Neuronal stem cell (in vitro differentiated cells): ENCODE measurements around the gene TBPL1. TPM values are rescaled to one million over a fixed set of nuclear protein-coding genes. Genes with fewer than 3 reads are reported as not detected.

Experiments used
- DNase-seq: peaks from one replicate; pipeline ENCODE4 v3.0.0-alpha.2; 2013; ENCODE audit warnings: low spot score
- H2AFZ ChIP-seq: one replicate; pipeline ENCODE4 v1.6.1; 2013; ENCODE audit warnings: mild to moderate bottlenecking, low read length, inconsistent platforms
- H2AK5ac ChIP-seq: 2 replicates; pipeline ENCODE4 v1.6.1; 2013; ENCODE audit warnings: low read depth, mild to moderate bottlenecking, inconsistent platforms, low read length, moderate library complexity, mixed read lengths
- H2BK120ac ChIP-seq: 2 replicates; pipeline ENCODE4 v1.6.1; 2013; ENCODE audit warnings: low read depth, mild to moderate bottlenecking, inconsistent platforms, low read length, moderate library complexity, mixed read lengths
- H2BK12ac ChIP-seq: one replicate; pipeline ENCODE4 v1.6.1; 2013; ENCODE audit warnings: low read length, inconsistent platforms
- H2BK15ac ChIP-seq: 2 replicates; pipeline ENCODE4 v1.6.1; 2013; ENCODE audit warnings: mild to moderate bottlenecking, low read length, inconsistent platforms, mixed read lengths
- H2BK5ac ChIP-seq: one replicate; pipeline ENCODE4 v1.6.1; 2013; ENCODE audit warnings: inconsistent platforms, mild to moderate bottlenecking, low read length, moderate library complexity
- H3K14ac ChIP-seq: one replicate; pipeline ENCODE4 v1.6.1; 2013; ENCODE audit warnings: low read length, inconsistent platforms
- H3K18ac ChIP-seq: 2 replicates; pipeline ENCODE4 v1.6.1; 2013; ENCODE audit warnings: low read length, inconsistent platforms
- H3K23ac ChIP-seq: 2 replicates; pipeline ENCODE4 v1.6.1; 2013; ENCODE audit warnings: low read depth, mild to moderate bottlenecking, mixed read lengths, low read length, inconsistent platforms; ENCODE audit not compliant: poor library complexity
- H3K27ac ChIP-seq: replicated peaks from 3 replicates; pipeline ENCODE4 v1.5.1; 2013; ENCODE audit warnings: low read length, inconsistent platforms
- H3K27me3 ChIP-seq, 3 experiments: 2 replicates each; pipeline ENCODE4 v1.6.1; 2013; ENCODE audit warnings: low read length in 3 of 3, mild to moderate bottlenecking in 2 of 3, inconsistent platforms in 1 of 3, low read depth in 1 of 3, mixed read lengths in 1 of 3, moderate library complexity in 1 of 3; ENCODE audit not compliant: control insufficient read depth in 3 of 3, insufficient read depth in 3 of 3
- H3K36me3 ChIP-seq, 2 donors: replicated peaks in 1 of 2; 2 replicates each; pipeline ENCODE4 v1.6.1; 2013; ENCODE audit warnings: low read length in 2 of 2; ENCODE audit not compliant: control insufficient read depth in 2 of 2, insufficient read depth in 2 of 2
- H3K4ac ChIP-seq: 2 replicates; pipeline ENCODE4 v1.6.1; 2013; ENCODE audit warnings: inconsistent platforms, mild to moderate bottlenecking, low read length, moderate library complexity
- H3K4me1 ChIP-seq, 2 donors: 1 replicate in 1 of 2; 2 replicates in 1 of 2; pipeline ENCODE4 v1.6.1; 2013; ENCODE audit warnings: low read length in 2 of 2, low read depth in 1 of 2; ENCODE audit not compliant: control insufficient read depth in 2 of 2, insufficient read depth in 1 of 2
- H3K4me2 ChIP-seq: one replicate; pipeline ENCODE4 v1.6.1; 2013; ENCODE audit warnings: mild to moderate bottlenecking, low read length, inconsistent platforms; ENCODE audit not compliant: insufficient read depth, poor library complexity, severe bottlenecking
- H3K4me3 ChIP-seq, 2 donors: 2 replicates each; pipeline ENCODE4 v1.5.1; 2013; ENCODE audit warnings: low read length in 2 of 2, mild to moderate bottlenecking in 2 of 2, inconsistent platforms in 1 of 2, moderate library complexity in 1 of 2
- H3K79me1 ChIP-seq: one replicate; pipeline ENCODE4 v1.6.1; 2013; ENCODE audit warnings: low read depth, mild to moderate bottlenecking, inconsistent platforms, low read length, moderate library complexity
- H3K9ac ChIP-seq: one replicate; pipeline ENCODE4 v1.6.1; 2013; ENCODE audit warnings: mild to moderate bottlenecking, low read depth, low read length, inconsistent platforms; ENCODE audit not compliant: poor library complexity
- H3K9me3 ChIP-seq, 2 donors: replicated peaks in 1 of 2; 2 replicates each; pipeline versions ENCODE3 to v1.6.1; 2013; ENCODE audit warnings: low read length in 2 of 2, mild to moderate bottlenecking in 2 of 2, inconsistent platforms in 1 of 2, low read depth in 1 of 2, mixed read lengths in 1 of 2, moderate library complexity in 1 of 2; ENCODE audit not compliant: control insufficient read depth in 2 of 2, insufficient read depth in 1 of 2
- H4K8ac ChIP-seq: one replicate; pipeline ENCODE4 v1.6.1; 2013; ENCODE audit warnings: low read depth, mild to moderate bottlenecking, inconsistent platforms, low read length, moderate library complexity
- H4K91ac ChIP-seq: one replicate; pipeline ENCODE4 v1.6.1; 2013; ENCODE audit warnings: low read length, low read depth, mild to moderate bottlenecking, inconsistent platforms; ENCODE audit not compliant: poor library complexity
- WGBS, 2 donors: extraction: QIAGEN DNeasy Blood & Tissue Kit; methylation state at CpG; one replicate each; pipeline ENCODE4 v1.1.7; 2013; ENCODE audit warnings: missing lambda C conversion rate in 2 of 2, mixed read lengths in 1 of 2; ENCODE audit not compliant: insufficient read length in 2 of 2, insufficient replicate concordance in 1 of 2; ENCODE audit errors: extremely low coverage in 2 of 2; 5-methylcytosine and 5-hydroxymethylcytosine counted together
- polyA plus RNA-seq, 2 experiments: library from polyadenylated mRNA; stranded (reverse); fragments of 200-250 nt; gene quantifications; one replicate each; pipeline ENCODE4 v1.2.3, GENCODE V29; 2013

Gene TBPL1
- polyA plus RNA-seq (2013, experiment 1 of 2) = 99.0 TPM
- polyA plus RNA-seq (2013, experiment 2 of 2) = 103 TPM

GRCh38 chr6:133952815-133953633, at the start of gene TBPL1:
Gene TBPL1, plus strand, starts transcription at chr6:133953224. Its CDS starts 26,902 bp downstream, at chr6:133980126.
- Histone ChIP-seq H2BK15ac (no peak within 1 kb of the TSS), H3K4me3 (peak within 1 kb of the TSS; percentile 57 to 95), H2BK5ac (peak within 1 kb of the TSS; percentile 14), H2AK5ac (peak within 1 kb of the TSS; percentile 29), H3K18ac (peak within 1 kb of the TSS; percentile 93), H3K9me3 (no peaks in the 10 kb centered on the region), H4K91ac (no peak within 1 kb of the TSS), H3K79me1 (no peaks in the 10 kb centered on the region), H3K14ac (peak within 1 kb of the TSS; percentile 96), H3K36me3 (no peaks in the 10 kb centered on the region), H2BK120ac (no peak within 1 kb of the TSS), H3K9ac (peak within 1 kb of the TSS; percentile 98), H2BK12ac (no peak within 1 kb of the TSS), H2AFZ (peak within 1 kb of the TSS; percentile 81), H4K8ac (no peak within 1 kb of the TSS), H3K27me3 (peaks cover 0 to 3% (median 0%) of the 10 kb centered on the region in 3 experiments), H3K4me2 (peak within 1 kb of the TSS; percentile 90), H3K4ac (no peak within 1 kb of the TSS), H3K27ac (peak within 1 kb of the TSS; percentile 85), H3K23ac (peak within 1 kb of the TSS; percentile 48), H3K4me1 (peaks cover 3 to 17% of the 10 kb centered on the region in 2 donors)
- peak; percentile 96 for DNase-seq
- no CpG with 5 or more reads among the region's 64 CpGs for WGBS, 2 donors

- WGBS, 2 donors = no CpG with 5 or more reads among the region's 2 CpGs
- no peak overlapping the region for H3K14ac ChIP-seq
- no peaks in the 10 kb centered on the region for H3K9me3 ChIP-seq
- no peaks in the 10 kb centered on the region for H3K4me1 ChIP-seq
- no peak overlapping the region for H3K18ac ChIP-seq
- DNase-seq = no peak
- no peak overlapping the region for H3K4ac ChIP-seq
- no peak overlapping the region for H3K23ac ChIP-seq
- no peaks in the 10 kb centered on the region for H3K36me3 ChIP-seq
- H2AFZ ChIP-seq = no peak overlapping the region
- H3K27ac ChIP-seq = no peak overlapping the region
- H3K4me2 ChIP-seq = no peak overlapping the region
- H4K8ac ChIP-seq = no peak overlapping the region
- H4K91ac ChIP-seq = no peak overlapping the region
- H3K9ac ChIP-seq = no peak overlapping the region
- no peak overlapping the region for H2AK5ac ChIP-seq
- H2BK15ac ChIP-seq = no peak overlapping the region
- H2BK120ac ChIP-seq = no peak overlapping the region
- peaks cover 0 to 26% (median 0%) of the 10 kb centered on the region in 3 experiments for H3K27me3 ChIP-seq
- H3K79me1 ChIP-seq = no peaks in the 10 kb centered on the region
- no peak overlapping the region for H3K4me3 ChIP-seq
- no peak overlapping the region for H2BK12ac ChIP-seq
- H2BK5ac ChIP-seq = no peak overlapping the region
Measured at GRCh38 chr6:133903855-133904254, 49.2 kb upstream of the TBPL1 start.

GRCh38 chr6:133906050-133906449, 47.0 kb upstream of the TBPL1 start:
- Histone ChIP-seq H3K4me2 (no peak overlapping the region), H3K27me3 (peaks cover 0 to 13% (median 0%) of the 10 kb centered on the region in 3 experiments), H3K9ac (no peak overlapping the region), H2BK15ac (no peak overlapping the region), H2AFZ (no peak overlapping the region), H2AK5ac (no peak overlapping the region), H3K4me3 (no peak overlapping the region), H3K14ac (no peak overlapping the region), H3K36me3 (no peaks in the 10 kb centered on the region), H3K9me3 (peaks cover 0 to 2% of the 10 kb centered on the region in 2 donors), H2BK120ac (no peak overlapping the region), H3K4ac (no peak overlapping the region), H3K18ac (no peak overlapping the region), H4K8ac (no peak overlapping the region), H3K23ac (no peak overlapping the region), H2BK5ac (no peak overlapping the region), H3K4me1 (no peaks in the 10 kb centered on the region), H3K27ac (no peak overlapping the region), H3K79me1 (no peaks in the 10 kb centered on the region), H4K91ac (no peak overlapping the region), H2BK12ac (no peak overlapping the region)
- DNase-seq = no peak
- no CpG with 5 or more reads among the region's 1 CpG for WGBS, 2 donors

GRCh38 chr6:133916650-133917151, 36.3 kb upstream of the TBPL1 start:
- Histone ChIP-seq H2AK5ac (no peak overlapping the region), H2BK120ac (no peak overlapping the region), H3K23ac (no peak overlapping the region), H2BK15ac (no peak overlapping the region), H4K8ac (no peak overlapping the region), H3K36me3 (no peaks in the 10 kb centered on the region), H3K4ac (no peak overlapping the region), H3K4me3 (no peak overlapping the region), H3K4me1 (peaks cover 4% of the 10 kb centered on the region in 2 donors), H3K14ac (no peak overlapping the region), H3K27me3 (peaks cover 0 to 11% (median 0%) of the 10 kb centered on the region in 3 experiments), H3K18ac (no peak overlapping the region), H2BK5ac (no peak overlapping the region), H3K4me2 (peak overlapping the region; percentile 36), H3K27ac (peak overlapping the region; percentile 86), H3K9ac (no peak overlapping the region), H3K79me1 (no peaks in the 10 kb centered on the region), H2AFZ (peak overlapping the region; percentile 49), H3K9me3 (no peaks in the 10 kb centered on the region), H2BK12ac (no peak overlapping the region), H4K91ac (no peak overlapping the region)
- peak; percentile 94 for DNase-seq
- WGBS, 2 donors = no CpG with 5 or more reads among the region's 8 CpGs
